A549 (cell line): ENCODE measurements around the gene RPTOR. TPM values are rescaled to one million over a fixed set of nuclear protein-coding genes. Genes with fewer than 3 reads are reported as not detected.

Source experiments
- ATAC-seq, 2 experiments: fragments of 200-7000 bp in 1 of 2; fragments of >200 bp in 1 of 2; cut with Nextera tagmentation in 1 of 2; cut with Tn5 transposase in 1 of 2; 3 replicates each; pipeline versions ENCODE4 v1.8.0 to v1.9.1; 2018 to 2020; ENCODE audit warnings: mild to moderate bottlenecking in 1 of 2, moderate library complexity in 1 of 2
- CTCF ChIA-PET: fragments of 300-600 bp; sonication (Branson Sonifier 250); formaldehyde crosslinking; extraction: SDS; loops from one replicate; lab custom pipeline; 2021; ENCODE audit warnings: antibody characterized with exemption, inconsistent platforms; lab: Yijun Ruan, JAX
- POLR2A ChIA-PET: fragments of 350-600 bp; formaldehyde crosslinking; extraction: SDS; loops from one replicate; lab custom pipeline; 2021; ENCODE audit warnings: antibody characterized with exemption, inconsistent platforms; lab: Yijun Ruan, JAX
- DNase-seq, 2 experiments: peaks; one replicate each; pipeline versions ENCODE4 v3.0.0 to v3.0.0-alpha.2; 2011 to 2016; ENCODE audit warnings: low read depth in 1 of 2, low spot score in 1 of 2
- FAIRE-seq: peaks from 2 replicates; lab custom pipeline; 2011; peaks lifted over from hg19 to GRCh38; lab: Jason Lieb, UNC
- H3K27ac ChIP-seq, 2 experiments: fragments of >200 bp; sonication (Bioruptor Twin); formaldehyde crosslinking; 3 replicates each; pipeline ENCODE4 v1.5.1; 2016 to 2017
- H3K4me1 ChIP-seq: fragments of >200 bp; sonication (Bioruptor Twin); formaldehyde crosslinking; 3 replicates; pipeline ENCODE4 v1.6.1; 2016
- H3K4me2 ChIP-seq: fragments of >200 bp; sonication (Bioruptor Twin); formaldehyde crosslinking; 3 replicates; pipeline ENCODE4 v1.6.1; 2016
- H3K4me3 ChIP-seq: fragments of >200 bp; sonication (Bioruptor Twin); formaldehyde crosslinking; 3 replicates; pipeline ENCODE4 v1.5.1; 2016
- H3K9me3 ChIP-seq: fragments of >200 bp; sonication (Bioruptor Twin); formaldehyde crosslinking; 3 replicates; pipeline ENCODE4 v1.6.1; 2016
- BHLHE40 ChIP-seq: IDR thresholded peaks from 2 replicates; pipeline ENCODE4 v1.6.1; 2012; ENCODE audit warnings: low read depth, low read length, inconsistent platforms
- CBX8 ChIP-seq: fragments of 200-600 bp; sonication (generic); IDR thresholded peaks from 2 replicates; pipeline ENCODE4 v1.6.1; 2016
- CHD2 ChIP-seq: fragments of 150-350 bp; IDR thresholded peaks from 2 replicates; pipeline ENCODE4 v1.6.1; 2014; ENCODE audit warnings: low read length; ENCODE audit not compliant: partially characterized antibody
- EHF ChIP-seq: fragments of 250-450 bp; sonication (Bioruptor Pico); IDR thresholded peaks from 2 replicates; pipeline ENCODE4 v1.5.0; 2020; ENCODE audit warnings: mild to moderate bottlenecking
- ESRRA ChIP-seq: fragments of 150-350 bp; IDR thresholded peaks from 2 replicates; pipeline ENCODE4 v1.6.1; 2014; ENCODE audit warnings: mild to moderate bottlenecking, low read length, borderline replicate concordance
- FOSB ChIP-seq: fragments of 250-450 bp; sonication (Bioruptor Pico); IDR thresholded peaks from 2 replicates; pipeline ENCODE4 v1.5.0; 2020; ENCODE audit warnings: mild to moderate bottlenecking, moderate library complexity
- GATA3 ChIP-seq: IDR thresholded peaks from 2 replicates; pipeline ENCODE4 v1.6.1; 2012; ENCODE audit warnings: borderline replicate concordance
- HEYL ChIP-seq: fragments of 250-450 bp; sonication (Bioruptor Pico); IDR thresholded peaks from 2 replicates; pipeline ENCODE4 v1.8.0; 2021; ENCODE audit warnings: mild to moderate bottlenecking, moderate library complexity
- HOXB5 ChIP-seq: fragments of 250-450 bp; sonication (Bioruptor Pico); IDR thresholded peaks from 2 replicates; pipeline ENCODE4 v1.5.0; 2020; ENCODE audit warnings: mild to moderate bottlenecking, moderate library complexity
- KDM5A ChIP-seq: fragments of 200-600 bp; sonication (generic); IDR thresholded peaks from 2 replicates; pipeline ENCODE4 v1.6.1; 2016; ENCODE audit warnings: antibody characterized with exemption, mild to moderate bottlenecking
- MYC ChIP-seq: IDR thresholded peaks from 2 replicates; pipeline ENCODE4 v1.6.1; 2012; ENCODE audit warnings: mild to moderate bottlenecking, inconsistent platforms, low read length, improper control_type of control experiment, borderline replicate concordance
- NFE2L2 ChIP-seq: fragments of 150-350 bp; conservative IDR thresholded peaks from 2 replicates; pipeline ENCODE4 v1.6.1; 2014; ENCODE audit warnings: low read length
- NPAS2 ChIP-seq: fragments of 250-450 bp; sonication (Bioruptor Pico); IDR thresholded peaks from 2 replicates; pipeline ENCODE4 v1.8.0; 2022; ENCODE audit warnings: mild to moderate bottlenecking, moderate library complexity, borderline replicate concordance
- POLR2AphosphoS2 ChIP-seq: conservative IDR thresholded peaks from 2 replicates; pipeline ENCODE4 v1.6.1; 2012; ENCODE audit warnings: low read length, improper control_type of control experiment, inconsistent platforms
- SMC3 ChIP-seq: fragments of >200 bp; sonication (Bioruptor Twin); formaldehyde crosslinking; IDR thresholded peaks from 3 replicates; pipeline ENCODE4 v1.6.1; 2018; ENCODE audit warnings: inconsistent platforms
- TP53 ChIP-seq: fragments of 250-450 bp; sonication (Bioruptor Pico); IDR thresholded peaks from 2 replicates; pipeline ENCODE4 v1.5.0; 2021; ENCODE audit warnings: mild to moderate bottlenecking, moderate library complexity
- ZC3H11A ChIP-seq: fragments of 450-650 bp; IDR thresholded peaks from 2 replicates; pipeline ENCODE4 v1.6.1; 2014; ENCODE audit warnings: antibody characterized with exemption, mild to moderate bottlenecking
- ZNF302 ChIP-seq: fragments of 250-450 bp; sonication (Bioruptor Pico); IDR thresholded peaks from 2 replicates; pipeline ENCODE4 v1.9.0; 2021; ENCODE audit warnings: inconsistent platforms, mild to moderate bottlenecking, moderate library complexity
- ZSCAN20 ChIP-seq: fragments of 250-450 bp; sonication (Bioruptor Pico); IDR thresholded peaks from 2 replicates; pipeline ENCODE4 v1.8.0; 2022; ENCODE audit warnings: mild to moderate bottlenecking, moderate library complexity
- WGBS: methylation state at CpG from one replicate; pipeline ENCODE4 v1.1.6; 2017; ENCODE audit errors: missing lambda C conversion rate; 5-methylcytosine and 5-hydroxymethylcytosine counted together
- polyA plus RNA-seq, 4 experiments: library from polyadenylated mRNA; depleted of rRNA in 3 of 4; stranded (reverse); fragments of >200 nt; fragmentation: RNase III in 1 of 4; extraction: RNeasy Plus Mini Kit Qiagen cat#74134 plus additional on column Dnase treatment in 1 of 4; gene quantifications; 2 replicates in 3 of 4; 3 replicates in 1 of 4; pipeline ENCODE4 v1.2.3, GENCODE V29; 2011 to 2017
- TF ChIP-seq, protein P1 (sequence below): fragments of >200 bp; sonication (Bioruptor Twin); formaldehyde crosslinking; IDR thresholded peaks from 2 replicates; pipeline ENCODE4 v1.6.1; 2016
- TF ChIP-seq, protein P2 (sequence below): fragments of 250-450 bp; sonication (Bioruptor Pico); IDR thresholded peaks from 2 replicates; pipeline ENCODE4 v1.5.0; 2021; ENCODE audit warnings: mild to moderate bottlenecking, moderate library complexity, borderline replicate concordance
- TF ChIP-seq, protein P3 (sequence below): fragments of 450-650 bp; IDR thresholded peaks from 2 replicates; pipeline ENCODE4 v1.6.1; 2014; ENCODE audit warnings: antibody characterized with exemption
- TF ChIP-seq, protein P4 (sequence below): fragments of 250-450 bp; sonication (Bioruptor Pico); IDR thresholded peaks from 2 replicates; pipeline ENCODE4 v1.5.0; 2020; ENCODE audit warnings: low read depth, mild to moderate bottlenecking, moderate library complexity

RPTOR gene
- polyA plus RNA-seq, 2 of the 4 experiments (the other 2 are of a cell fraction) = 10.8 to 27.1 TPM

DNA sequence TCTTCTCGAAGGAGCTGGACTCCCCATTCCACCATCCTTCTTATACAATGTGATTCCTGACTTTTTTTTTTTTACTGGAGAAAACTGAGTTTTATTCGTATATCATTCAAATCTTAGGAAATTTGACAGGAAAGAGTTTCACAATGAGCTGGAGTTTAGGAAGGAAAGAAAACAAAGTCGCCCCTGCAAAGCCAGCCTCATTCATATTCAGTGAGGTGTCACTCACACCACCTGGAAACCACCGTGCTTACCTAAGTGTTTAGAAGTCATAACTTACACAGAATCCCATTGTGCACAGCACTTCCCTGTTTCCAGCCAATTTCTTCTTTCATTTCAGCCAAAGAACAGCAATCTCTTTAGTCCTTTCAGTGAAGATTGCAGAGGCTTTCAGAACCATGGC is 356.7 kb downstream of the RPTOR start:
- ChIA-PET CTCF (interaction anchor here (0.8 to 3.2 kb wide), 9 partner anchors 8 to 474 kb away, joined by 3 to 29 read pairs (median 4); no protein-coding TSS in a partner anchor), POLR2A (no interaction called here)
- no peaks in the 10 kb centered on the region for H3K9me3 ChIP-seq
- TF ChIP-seq FOSB (CRISPR knock-in tag) (no peak), KDM5A (no peak), TP53 (CRISPR knock-in tag) (no peak), NPAS2 (no peak), GATA3 (no peak), CBX8 (no peak), ZSCAN20 (CRISPR knock-in tag) (no peak), ESRRA (no peak), SMC3 (no peak), HEYL (CRISPR knock-in tag) (no peak), ZNF302 (no peak)
- TF ChIP-seq, protein P1, sequence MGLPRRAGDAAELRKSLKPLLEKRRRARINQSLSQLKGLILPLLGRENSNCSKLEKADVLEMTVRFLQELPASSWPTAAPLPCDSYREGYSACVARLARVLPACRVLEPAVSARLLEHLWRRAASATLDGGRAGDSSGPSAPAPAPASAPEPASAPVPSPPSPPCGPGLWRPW = no peak
- TF ChIP-seq, protein P2, sequence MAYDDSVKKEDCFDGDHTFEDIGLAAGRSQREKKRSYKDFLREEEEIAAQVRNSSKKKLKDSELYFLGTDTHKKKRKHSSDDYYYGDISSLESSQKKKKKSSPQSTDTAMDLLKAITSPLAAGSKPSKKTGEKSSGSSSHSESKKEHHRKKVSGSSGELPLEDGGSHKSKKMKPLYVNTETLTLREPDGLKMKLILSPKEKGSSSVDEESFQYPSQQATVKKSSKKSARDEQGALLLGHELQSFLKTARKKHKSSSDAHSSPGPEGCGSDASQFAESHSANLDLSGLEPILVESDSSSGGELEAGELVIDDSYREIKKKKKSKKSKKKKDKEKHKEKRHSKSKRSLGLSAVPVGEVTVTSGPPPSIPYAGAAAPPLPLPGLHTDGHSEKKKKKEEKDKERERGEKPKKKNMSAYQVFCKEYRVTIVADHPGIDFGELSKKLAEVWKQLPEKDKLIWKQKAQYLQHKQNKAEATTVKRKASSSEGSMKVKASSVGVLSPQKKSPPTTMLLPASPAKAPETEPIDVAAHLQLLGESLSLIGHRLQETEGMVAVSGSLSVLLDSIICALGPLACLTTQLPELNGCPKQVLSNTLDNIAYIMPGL (CRISPR knock-in tag) = no peak
- TF ChIP-seq, protein P3, sequence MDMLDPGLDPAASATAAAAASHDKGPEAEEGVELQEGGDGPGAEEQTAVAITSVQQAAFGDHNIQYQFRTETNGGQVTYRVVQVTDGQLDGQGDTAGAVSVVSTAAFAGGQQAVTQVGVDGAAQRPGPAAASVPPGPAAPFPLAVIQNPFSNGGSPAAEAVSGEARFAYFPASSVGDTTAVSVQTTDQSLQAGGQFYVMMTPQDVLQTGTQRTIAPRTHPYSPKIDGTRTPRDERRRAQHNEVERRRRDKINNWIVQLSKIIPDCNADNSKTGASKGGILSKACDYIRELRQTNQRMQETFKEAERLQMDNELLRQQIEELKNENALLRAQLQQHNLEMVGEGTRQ = no peak
- no peak overlapping the region for H3K4me2 ChIP-seq
- H3K27ac ChIP-seq = no peak overlapping the region
- ATAC-seq = no peak
- no peak overlapping the region for H3K4me3 ChIP-seq
- no peaks in the 10 kb centered on the region for H3K4me1 ChIP-seq
- WGBS = 84% methylated on average over 4 of the region's 4 CpGs
- DNase-seq = no peak
- no peak for FAIRE-seq

DNA sequence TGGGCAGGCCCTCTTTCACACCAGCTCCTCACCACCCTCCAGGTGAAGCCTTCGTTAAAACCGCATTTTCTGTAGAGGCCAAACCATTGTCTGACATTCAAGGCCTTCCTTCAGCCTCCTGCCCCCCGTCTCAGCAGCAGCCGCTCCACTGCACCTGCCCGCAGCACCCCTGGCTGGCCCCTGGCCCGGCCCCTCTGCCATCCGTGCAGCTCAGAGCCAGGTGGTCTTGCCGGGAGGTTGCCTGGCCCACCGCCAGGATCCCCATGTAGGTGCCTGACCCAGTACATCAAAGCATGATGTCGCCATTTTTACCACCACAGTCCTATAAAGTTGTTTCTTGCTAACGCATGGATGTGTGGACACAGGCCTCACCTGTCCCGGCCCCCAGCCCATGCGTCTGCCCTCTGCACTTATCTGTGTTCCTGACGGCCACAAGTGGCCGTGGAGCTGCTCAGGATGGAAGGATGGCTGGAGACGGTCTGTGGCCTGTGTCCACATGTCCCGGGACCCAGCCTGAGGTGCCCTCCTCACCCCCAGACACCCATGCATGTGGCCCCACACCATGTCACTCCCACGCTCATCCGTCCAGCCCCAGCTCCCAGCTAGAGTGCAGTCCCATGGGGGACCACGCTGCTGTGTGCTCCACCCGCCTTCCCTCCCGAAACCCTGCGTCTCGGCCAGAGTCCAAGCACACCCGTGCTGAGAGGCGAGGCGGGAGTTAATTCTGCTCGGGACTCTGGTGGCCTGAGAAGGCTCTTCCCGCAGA is 357.7 kb downstream of the RPTOR start:
- H3K4me1 ChIP-seq = no peaks in the 10 kb centered on the region
- FAIRE-seq = no peak
- 91% methylated on average over 29 of the region's 29 CpGs for WGBS
- ATAC-seq = no peak
- TF ChIP-seq MYC = no peak
- no peak for TF ChIP-seq HOXB5 (CRISPR knock-in tag)
- TF ChIP-seq, protein P4, sequence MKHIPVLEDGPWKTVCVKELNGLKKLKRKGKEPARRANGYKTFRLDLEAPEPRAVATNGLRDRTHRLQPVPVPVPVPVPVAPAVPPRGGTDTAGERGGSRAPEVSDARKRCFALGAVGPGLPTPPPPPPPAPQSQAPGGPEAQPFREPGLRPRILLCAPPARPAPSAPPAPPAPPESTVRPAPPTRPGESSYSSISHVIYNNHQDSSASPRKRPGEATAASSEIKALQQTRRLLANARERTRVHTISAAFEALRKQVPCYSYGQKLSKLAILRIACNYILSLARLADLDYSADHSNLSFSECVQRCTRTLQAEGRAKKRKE (CRISPR knock-in tag) = no peak
- no peak for TF ChIP-seq EHF (CRISPR knock-in tag)
- no peaks in the 10 kb centered on the region for H3K9me3 ChIP-seq
- DNase-seq = no peak
- no peak overlapping the region for H3K4me3 ChIP-seq
- H3K4me2 ChIP-seq = no peak overlapping the region
- H3K27ac ChIP-seq = no peak overlapping the region
- CTCF ChIA-PET = interaction anchor here (3.2 kb wide), 1 partner anchor 10 kb away, joined by 11 read pairs; no protein-coding TSS in a partner anchor
- POLR2A ChIA-PET = no interaction called here

DNA sequence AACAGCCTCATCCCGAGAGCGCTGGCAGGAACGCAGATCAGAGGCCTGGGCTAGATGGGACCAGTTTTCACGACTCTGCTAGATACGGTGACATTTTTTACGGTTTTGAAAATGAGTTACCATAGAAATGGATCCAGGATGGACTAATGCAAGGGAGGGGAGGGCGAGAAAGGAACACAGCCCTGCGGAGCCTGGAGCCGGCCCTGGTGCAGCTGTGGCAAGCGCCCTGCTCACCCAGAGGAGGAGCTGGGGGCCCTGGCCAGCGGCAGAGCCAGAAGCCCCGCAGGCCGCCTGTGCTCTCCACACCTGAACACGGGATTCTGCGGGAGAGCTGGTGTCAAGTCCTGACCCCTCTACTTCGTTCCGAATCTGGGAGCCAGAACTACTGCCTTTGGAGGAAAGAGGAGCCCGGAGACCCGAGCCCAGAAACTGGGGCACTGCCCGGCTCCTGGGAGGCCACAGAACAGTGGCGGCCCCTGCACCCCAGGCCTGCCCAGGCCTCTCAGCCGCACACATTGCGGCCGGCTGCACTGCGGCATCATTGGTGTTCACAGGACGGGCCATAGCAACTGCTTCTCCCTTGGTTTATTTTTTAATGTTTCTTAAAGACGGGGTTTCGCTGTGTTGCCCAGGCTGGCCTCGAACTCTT is 358.4 kb downstream of the RPTOR start:
- Histone ChIP-seq H3K4me1 (no peaks in the 10 kb centered on the region), H3K4me3 (no peak overlapping the region), H3K9me3 (no peaks in the 10 kb centered on the region), H3K4me2 (no peak overlapping the region), H3K27ac (no peak overlapping the region)
- FAIRE-seq = no peak
- 93% methylated on average over 29 of the region's 29 CpGs for WGBS
- ATAC-seq = no peak
- DNase-seq = no peak
- TF ChIP-seq NFE2L2 = no peak
- TF ChIP-seq ZNF302 = no peak
- no peak for TF ChIP-seq BHLHE40
- no peak for TF ChIP-seq CHD2
- TF ChIP-seq POLR2AphosphoS2 = no peak
- no peak for TF ChIP-seq ZC3H11A
- CTCF ChIA-PET = interaction anchor here (3.2 kb wide), 1 partner anchor 10 kb away, joined by 11 read pairs; no protein-coding TSS in a partner anchor
- POLR2A ChIA-PET = no interaction called here
